CD4-positive, alpha-beta T cell treated with Interleukin-15 for 4 hours (primary cell): ENCODE measurements around the gene DIAPH2.

Source experiments
- DNase-seq: peaks from one replicate; pipeline ENCODE4 v3.0.0-alpha.2; 2020; ENCODE audit warnings: low spot score

Gene DIAPH2

DNA sequence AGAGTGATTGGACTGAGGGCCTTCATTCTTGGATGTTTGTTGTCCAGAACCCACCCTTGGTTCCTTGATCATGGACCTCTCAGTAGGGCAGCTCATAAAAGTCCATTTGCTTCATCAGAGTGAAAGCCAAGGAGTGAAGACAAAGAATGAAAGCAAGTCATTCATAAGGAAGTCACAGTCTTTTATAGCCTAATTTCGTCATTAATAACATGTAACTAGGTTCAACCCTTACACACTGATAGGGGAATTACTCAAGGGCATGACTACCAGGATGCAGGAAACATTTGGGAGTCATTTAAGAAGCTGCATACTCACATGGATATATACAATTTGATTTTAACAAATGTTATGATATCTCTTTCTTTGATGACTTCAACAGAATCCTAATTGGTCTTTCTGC lies 294.3 kb downstream of the DIAPH2 start:
- DNase-seq, result no peak

DNA sequence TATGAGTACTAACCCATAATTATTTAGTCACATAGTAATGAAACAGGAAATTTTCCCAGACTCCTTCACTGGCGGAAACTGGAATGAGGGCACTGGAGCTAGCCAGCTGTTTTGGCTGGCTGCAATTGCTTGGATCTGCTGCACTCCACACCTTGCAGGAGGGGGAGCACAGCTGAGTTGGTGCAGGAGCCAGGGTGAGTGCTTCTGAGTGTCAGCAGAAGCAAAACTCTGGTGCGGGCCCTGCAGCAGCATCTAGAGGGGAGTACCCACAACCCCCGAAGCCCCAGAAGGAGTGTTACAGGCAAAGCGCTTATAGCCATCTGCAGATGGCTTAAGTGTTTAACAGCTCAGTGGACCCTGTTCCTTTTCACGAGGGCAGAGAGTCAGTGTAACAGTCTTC lies 295.1 kb downstream of the DIAPH2 start:
- no peak for DNase-seq

DNA sequence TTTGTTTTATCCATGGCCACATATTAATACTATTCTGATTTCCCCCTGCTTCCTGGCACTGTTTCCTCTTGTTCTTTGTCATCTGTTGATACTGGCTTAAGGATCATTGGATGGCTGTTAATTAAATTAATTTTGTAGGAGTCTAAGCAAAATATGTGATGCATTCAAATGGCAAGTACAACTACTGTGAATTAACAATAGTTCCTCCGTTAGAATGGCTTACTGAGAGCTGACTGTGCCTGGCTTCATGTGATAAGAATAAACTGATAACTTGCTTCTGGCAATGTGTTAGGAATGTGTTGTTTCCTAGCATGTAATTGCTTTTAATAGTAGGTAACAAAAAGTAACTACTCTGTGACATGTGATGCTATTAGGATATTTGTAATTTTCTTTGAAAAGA lies 297.5 kb downstream of the DIAPH2 start:
- no peak for DNase-seq

DNA sequence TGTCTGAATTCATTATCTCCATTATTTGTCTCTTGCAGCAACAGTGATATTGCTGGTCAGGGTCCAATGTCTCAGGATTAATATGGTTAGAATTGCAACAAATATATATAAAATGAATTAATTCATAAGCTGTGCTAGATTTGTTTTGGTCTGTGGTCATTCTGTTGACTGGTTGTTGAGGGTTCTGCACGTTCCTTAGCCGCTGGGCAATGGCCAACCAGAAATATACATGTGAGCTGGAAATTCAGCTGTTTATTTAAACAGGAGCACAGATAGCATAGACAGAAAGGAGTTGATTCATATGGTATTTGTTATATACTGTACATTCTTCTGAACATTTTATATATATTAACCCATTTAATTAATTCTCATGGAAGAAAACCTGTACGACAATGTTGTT lies 299.9 kb downstream of the DIAPH2 start:
- no peak for DNase-seq

DNA sequence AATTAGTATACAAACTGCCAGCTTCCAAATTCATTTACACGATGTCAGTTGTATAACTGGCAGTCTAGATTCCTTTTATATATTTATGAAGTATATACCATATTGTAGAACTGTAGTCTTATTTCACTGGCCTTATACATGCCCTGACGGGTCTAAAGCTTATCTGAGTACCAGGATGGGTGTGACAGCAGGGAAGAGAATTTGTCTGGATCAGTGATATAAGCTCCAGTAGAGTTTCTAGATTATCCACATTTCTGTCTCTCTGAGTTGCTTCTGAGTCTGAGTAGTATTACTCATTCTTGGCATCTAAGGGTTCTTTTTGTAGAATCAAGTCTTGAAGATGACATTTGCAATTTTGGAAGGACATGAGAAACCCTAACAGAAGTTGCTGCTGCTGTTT lies 300.4 kb downstream of the DIAPH2 start:
- DNase-seq, result no peak

DNA sequence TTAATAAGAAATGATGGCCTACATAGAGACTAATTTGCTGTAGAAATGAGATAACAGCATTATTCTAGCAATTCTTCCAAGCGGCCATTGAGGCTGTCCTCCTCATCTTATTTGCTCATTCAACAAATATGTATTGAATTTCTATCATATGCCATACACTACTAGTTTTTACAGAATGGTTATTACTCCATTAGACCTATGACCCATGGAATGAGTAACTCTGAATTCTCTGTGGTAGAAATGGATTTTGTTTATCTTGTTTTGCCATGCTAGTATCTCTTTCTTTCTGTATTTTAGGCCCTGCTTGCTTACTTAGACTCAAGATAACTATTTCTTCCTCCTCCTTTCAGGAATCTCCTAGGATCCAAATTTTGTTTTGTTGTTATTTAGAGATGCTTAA lies 302.6 kb downstream of the DIAPH2 start:
- DNase-seq, result no peak

DNA sequence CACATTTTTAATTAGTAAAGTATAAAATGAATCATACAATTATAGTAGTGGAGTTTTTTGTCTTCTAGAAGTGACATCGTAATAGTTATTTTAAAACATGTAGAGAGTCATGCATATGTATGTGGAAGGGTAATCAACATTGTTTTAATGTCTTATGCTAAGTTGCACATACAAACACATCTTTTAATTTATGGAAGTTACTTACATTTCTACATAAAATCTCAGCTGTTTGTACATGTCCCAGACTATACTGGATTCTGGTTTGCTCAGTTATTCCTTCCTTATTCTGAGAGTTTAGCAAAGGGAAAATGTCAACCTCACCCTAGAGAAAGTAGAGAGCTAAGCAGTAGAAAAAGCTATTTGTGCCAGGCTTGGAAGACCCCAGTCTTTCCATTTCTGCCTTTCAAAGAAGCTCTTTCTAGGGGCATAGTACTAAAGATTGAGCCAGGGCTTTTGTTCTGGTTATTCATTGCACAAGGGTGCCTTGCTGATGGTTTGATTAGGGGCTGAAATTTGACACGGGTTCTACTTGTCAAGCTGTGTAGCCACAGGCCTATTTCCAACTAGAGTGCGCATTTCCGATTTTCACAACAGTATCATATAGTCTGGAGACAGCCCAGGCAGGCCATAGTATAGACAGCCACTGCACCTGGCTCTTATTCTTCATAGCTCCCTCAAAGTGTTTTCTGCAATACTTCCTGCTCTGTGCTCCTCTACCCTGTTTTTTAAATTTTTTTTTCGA lies 305.4 kb downstream of the DIAPH2 start:
- DNase-seq, result no peak

DNA sequence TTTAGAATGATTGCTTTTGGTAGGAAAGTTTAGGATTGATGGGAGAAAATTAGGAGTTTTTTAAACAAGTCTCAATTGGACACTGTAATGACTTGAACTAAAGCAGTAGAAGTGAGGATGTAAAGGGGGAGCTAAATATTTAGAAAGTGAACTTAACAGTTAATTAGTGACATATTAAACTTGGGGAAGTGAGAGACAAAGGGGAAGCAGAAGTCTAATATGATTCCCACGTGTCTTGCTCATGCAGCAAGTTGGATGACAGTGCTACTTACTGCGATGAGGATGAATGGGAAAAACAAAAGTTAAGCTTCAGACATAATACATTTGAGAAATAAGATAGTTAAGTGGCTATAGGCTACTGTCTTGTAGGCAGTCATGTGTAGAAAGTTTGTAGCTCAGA lies 309.5 kb downstream of the DIAPH2 start:
- no peak for DNase-seq

DNA sequence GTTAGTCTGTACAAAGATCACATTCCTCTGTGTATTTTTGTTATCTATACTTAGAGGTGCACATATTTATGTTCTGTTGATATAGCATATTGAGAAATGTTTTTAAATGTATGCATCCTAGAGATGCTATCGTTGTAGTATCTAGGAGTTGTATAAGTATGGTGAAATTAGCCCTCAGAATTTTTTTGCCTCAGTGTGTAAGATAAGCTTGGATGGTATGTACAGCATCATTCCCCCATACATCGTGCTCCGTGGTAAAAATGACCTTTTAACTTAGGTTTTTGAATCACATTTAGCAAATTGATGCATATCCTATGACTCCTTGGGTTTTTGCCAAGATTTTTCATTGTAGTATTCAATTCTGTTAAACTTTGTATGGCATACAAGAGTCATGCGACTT lies 312.6 kb downstream of the DIAPH2 start:
- no peak for DNase-seq

DNA sequence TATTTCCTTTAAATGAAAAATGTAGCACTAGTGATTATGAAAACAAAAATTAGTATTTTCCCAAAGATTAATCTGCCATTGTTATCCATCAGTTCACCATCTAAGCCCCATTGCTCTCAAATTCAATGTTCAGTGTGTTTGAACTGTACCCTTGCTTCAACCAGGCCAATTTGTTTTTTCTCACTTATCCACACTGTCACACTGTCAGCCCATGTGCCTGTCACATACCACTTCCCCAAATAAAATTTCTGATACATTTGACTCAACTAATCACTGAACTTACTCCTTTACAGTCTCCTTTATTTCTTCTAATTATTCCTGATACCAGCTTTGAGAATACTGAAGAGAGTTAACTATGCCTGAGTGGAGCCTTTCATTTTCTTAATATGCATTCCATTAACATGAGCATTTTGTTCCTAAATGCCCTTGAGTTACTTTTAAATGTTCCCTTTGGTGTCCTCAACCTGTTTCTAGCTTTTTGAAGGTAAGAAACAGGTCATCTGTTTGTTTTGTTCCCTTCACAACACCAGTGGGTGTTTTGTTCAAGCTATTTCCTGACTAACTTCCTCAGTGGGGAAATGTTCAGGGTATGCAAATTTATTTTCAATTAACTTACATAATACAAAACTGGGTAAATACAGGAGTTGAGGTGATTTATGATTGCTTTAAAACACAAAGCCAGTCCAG lies 316.2 kb downstream of the DIAPH2 start:
- DNase-seq, result no peak

DNA sequence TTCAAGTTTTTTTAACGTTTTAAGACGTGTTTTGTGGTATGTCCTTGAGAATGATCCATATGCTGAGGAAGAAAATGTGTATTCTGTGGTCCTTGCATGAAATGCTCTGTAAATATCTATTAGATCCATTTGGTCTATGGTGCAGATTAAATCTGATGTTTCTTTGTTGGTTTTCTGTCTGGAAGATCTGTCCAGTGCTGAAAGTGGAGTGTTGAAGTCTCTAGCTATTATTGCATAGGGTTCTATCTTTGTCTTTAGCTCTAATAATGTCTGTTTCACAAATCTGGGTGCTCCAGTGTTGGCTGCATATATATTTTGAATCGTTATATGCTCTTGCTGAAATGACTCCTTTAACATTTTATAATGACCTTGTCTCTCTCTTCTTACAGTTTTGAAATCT lies 321.5 kb downstream of the DIAPH2 start:
- DNase-seq, result no peak

DNA sequence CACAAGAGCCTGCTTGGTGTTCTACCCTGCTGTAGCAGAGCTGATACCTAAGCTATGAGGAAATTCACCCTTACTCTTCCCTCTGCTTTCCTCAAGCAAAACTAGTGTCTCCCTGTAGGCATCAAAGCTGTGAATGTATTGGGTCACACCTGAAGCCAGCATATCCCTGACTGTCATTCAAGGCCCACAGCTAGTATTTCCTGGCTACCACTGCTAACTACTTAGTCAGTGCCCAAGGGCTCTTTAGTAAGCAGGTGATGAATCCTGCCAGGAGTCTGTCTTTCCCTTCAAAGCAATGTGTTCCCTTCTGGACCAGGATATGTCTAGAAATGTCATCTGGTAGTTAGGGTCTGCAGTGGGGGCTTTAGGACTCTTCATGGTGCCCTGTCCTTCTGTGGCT lies 324.7 kb downstream of the DIAPH2 start:
- DNase-seq, result no peak

DNA sequence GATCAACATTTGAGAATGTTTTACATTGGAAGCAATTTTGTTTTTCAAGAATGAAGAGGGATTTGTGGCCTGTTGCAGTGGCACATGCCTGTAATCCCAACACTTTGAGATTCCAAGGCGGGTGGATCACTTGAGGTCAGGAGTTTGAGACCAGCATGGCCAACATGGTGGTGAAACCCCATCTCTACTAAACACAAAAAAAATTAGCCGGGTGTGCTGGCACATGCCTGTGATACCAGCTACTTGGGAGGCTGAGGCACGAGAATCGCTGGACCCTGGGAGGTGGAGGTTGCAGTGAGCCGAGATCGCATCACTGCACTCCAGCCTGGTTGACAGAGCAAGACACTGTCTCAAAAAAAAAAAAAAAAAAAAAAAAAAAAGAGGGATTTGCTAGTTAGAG lies 326.9 kb downstream of the DIAPH2 start:
- DNase-seq, result no peak

DNA sequence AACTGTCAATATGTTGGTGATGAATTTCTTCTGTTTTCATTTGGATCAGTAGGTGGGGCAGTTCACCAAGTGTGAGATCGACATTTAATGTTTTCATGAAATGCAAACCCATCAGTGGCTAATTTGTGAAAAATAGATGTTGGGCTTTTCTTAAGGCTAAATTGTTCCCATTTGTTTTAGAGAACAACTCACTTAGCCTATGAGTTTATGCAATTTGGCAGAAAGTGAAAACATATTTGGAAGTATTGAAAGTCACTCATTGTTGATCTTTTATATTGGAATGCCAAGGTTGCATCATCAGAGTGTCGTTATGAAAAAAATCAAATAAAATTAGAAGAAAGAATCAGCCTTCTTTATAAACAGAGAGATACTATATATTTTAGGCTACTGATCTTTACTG lies 331.5 kb downstream of the DIAPH2 start:
- no peak for DNase-seq

DNA sequence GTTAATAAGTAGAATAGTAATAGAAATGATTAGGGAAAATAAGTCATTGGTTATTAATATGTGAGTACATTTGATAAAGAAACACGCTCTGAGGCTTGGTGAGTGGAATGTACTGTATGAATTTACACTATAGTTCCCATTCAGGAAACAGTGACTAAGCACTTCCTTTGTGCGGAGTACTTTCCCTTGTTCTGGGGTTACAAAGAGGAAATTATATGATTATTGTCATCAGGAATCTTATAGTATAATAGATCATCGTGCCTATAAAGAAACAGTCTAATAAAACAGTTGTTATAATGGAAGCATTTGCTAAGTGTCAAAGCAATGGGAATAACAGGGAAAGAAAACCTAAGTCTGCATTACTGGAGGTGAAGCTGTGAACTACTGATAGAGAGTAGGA lies 337.0 kb downstream of the DIAPH2 start:
- DNase-seq, result no peak

DNA sequence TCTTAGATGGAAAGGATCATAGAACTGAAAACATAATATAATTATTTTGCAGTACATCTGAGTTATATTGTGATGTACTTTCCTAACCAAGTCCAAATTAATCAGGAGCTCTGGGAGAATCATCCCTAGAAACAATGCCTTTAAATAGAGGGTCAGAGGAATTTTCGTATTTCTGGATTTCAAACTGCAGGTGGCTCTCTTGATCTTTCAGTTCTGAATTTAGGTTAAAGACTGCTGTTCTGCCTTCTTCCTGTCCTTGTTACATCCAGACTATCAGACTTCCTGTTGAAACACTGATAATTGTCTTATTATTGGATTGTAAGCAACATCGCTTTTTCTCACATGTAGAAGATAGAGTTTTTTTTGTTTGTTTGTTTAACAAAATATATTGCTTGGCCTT lies 341.8 kb downstream of the DIAPH2 start:
- DNase-seq, result no peak

DNA sequence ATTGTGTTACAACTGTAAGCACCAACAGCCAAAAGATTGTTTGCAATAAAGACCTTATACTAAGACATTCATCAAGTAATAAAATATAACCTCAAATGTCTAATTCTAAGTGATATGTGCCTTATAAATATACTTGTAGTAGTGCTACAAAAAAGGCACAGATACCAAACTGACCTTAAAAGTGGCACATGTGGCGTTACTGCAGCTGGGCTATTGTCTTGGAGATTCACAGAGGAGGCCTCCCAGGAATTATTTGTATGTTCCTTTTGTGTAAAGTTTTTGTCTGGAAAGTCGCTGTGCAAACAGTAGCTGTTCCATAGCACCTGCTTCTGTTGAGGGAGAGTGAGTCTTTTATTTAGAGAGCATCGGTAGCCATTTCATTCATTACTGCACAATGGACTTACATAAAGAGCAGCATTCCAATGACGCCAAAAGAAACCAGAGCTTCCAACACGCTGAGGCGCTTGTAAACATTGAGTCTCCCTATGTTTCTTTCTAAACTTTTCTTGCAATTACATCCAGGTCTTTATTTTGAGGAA lies 342.8 kb downstream of the DIAPH2 start:
- no peak for DNase-seq

DNA sequence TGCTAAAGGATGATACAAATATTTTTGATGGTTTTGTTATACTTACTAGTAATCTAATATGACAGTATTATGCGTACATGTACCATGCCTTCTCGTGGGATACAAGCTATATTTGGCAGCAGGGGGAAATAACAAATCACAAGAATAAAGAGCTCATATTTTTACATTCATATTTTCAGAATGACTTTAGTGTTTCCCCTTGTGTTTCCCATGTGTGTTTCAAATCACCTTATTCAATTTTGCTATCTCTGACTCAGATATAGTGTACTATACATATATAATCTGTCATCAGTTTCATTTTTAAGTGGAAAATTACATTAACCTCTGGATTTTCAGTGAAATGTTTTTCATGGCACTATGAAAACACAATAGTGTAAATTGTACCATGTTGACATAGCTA lies 345.8 kb downstream of the DIAPH2 start:
- no peak for DNase-seq

DNA sequence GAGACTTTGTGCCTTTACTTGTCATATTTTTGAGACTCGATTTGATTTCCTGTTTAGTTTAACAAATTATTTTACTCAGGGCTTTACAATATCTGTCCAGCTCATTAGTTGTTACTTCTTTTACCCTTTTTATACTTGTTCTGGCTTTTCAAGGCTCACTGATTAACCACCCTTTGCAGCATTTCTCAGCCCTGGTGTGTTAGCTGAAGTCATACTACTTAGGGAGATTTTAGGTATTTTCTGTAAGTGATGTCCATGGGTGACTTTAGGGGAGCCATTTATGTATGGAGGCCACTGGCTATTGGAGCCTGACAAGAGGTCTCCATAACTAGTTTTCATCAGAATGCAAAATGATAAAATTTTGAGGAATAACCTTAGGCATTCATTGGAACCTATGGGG lies 346.3 kb downstream of the DIAPH2 start:
- DNase-seq, result no peak

DNA sequence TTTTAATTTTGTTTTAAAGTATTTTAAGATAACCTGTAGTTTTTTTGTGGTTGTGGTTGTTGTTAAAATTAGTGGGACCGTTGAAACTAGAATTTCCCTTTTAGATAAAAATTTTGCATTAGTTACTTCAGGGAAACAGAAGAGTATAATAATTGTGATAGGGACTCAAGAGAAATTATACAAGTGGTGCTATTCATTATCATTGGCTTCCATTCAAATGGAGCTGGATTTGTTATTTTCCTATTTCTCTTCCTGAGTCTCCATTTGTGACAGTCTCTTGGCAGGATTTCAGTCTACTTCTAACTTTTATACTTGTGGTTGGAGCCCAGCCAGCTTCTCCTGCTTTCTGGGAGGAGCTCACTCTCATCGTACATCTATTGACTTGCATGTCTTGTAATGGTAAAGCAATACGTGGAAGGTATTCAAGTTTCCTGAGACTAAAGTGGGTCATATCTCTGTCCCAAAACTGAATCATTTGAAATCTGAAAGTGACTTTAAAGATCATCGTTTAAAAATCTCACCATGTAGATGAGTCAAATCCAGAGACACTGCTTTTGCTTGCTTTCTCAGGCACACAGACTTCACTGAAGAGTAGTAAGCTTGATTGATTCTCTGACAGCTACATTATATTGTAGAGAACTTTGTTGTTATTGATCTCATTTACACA lies 354.9 kb downstream of the DIAPH2 start:
- DNase-seq, result no peak

DNA sequence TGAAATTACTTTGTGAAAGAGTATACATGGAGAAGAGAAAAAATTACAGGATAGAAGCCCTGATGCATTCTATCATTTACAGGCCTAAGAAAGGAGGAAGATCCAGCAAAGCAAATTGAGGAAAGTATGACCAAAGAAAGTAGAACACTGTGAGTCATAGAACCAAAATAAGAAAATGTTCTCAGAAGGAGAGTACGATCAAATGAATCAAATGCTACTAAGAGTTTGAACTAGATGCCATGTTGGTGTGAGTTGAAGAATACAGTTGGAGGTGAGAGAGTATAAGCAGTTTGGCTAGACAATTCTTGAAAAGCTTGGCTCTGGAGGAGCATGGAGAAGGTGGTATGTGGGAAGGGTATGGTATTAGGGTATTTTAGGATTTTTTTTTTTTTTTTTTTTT lies 360.8 kb downstream of the DIAPH2 start:
- no peak for DNase-seq

DNA sequence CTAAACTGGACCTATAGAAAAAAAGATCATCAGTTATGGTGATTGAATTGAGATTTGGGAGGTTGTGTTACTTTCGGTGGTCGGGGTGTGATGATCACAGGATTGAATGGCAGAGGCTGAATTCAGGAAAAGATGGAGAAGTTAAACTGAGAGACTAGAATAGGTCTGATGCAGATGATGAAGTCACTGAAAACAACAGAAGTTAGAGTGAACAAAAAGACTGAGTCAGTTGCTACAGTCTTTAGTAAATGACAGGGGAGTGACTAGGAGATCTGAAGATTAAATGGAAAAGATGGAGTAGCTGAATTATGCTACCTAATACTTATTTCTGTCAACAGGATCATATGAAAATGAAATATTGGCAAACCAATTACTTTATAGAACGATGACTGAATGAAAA lies 362.2 kb downstream of the DIAPH2 start:
- DNase-seq, result no peak

DNA sequence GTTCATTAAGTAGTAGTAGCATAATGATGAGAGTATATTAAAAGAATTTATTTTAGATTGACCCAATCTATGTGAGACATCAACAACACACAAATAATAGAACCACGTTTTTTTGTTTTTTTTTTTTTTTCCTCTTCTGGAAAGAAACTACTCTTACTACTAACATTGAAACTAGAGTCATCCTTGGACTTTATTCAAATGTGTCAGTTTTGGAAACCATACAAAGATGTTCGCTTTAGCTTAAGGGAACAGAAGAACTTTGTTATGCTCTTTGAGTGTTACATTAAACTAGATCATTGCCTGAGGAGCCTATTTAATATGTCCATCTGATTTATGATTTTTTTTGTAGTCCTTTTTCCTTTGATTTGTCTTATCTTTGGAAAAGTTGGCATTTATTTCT lies 365.8 kb downstream of the DIAPH2 start:
- DNase-seq, result no peak
